ENCODE results near the gene ERN1. TPM values are rescaled to one million over a fixed set of nuclear protein-coding genes. Genes with fewer than 3 reads are reported as not detected.
A peak's percentile ranks its signal among the peaks of the same experiment; 100 is the strongest.

The ERN1 gene
- total and polyA plus RNA-seq, 10 donors = 3.1 to 65.4 (median 44.1) TPM

DNA sequence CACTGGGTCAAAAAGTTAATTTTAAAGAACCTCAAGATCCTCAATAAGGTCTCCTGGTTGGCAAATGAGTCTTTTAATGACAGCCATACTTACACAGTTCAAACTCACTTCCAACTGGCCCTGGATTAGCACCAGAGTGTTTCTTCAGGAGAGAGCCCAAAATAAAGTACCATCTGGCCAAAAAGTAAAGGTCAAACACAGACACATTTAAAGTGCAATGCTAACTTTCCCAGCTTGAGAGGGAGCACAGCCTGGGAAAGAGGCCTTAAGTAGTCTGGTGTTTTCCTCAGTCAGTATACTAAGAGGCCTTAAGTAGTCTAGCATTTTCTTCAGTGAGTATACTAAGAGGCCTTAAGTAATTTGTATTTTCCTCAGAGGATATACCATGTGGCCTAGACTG, 46.6 kb upstream of the ERN1 start:
- Histone ChIP-seq H3K36me3 (peaks cover 0 to 58% (median 3%) of the 10 kb centered on the region in 6 donors), H3K27ac (peak overlapping the region in 2 of 8 donors; percentile 70 to 80), H3K27me3 (replicated peaks in 1 of 7) (no peaks in the 10 kb centered on the region), H3K4me1 (peaks cover 0 to 56% (median 13%) of the 10 kb centered on the region in 6 donors), H3K9me3 (no peaks in the 10 kb centered on the region), H3K4me3 (no peak overlapping the region)
- intact Hi-C loops (cut with DNase I; ENCODE audit: low total_unique reads) = no loop called here
- TF ChIP-seq, protein P1, sequence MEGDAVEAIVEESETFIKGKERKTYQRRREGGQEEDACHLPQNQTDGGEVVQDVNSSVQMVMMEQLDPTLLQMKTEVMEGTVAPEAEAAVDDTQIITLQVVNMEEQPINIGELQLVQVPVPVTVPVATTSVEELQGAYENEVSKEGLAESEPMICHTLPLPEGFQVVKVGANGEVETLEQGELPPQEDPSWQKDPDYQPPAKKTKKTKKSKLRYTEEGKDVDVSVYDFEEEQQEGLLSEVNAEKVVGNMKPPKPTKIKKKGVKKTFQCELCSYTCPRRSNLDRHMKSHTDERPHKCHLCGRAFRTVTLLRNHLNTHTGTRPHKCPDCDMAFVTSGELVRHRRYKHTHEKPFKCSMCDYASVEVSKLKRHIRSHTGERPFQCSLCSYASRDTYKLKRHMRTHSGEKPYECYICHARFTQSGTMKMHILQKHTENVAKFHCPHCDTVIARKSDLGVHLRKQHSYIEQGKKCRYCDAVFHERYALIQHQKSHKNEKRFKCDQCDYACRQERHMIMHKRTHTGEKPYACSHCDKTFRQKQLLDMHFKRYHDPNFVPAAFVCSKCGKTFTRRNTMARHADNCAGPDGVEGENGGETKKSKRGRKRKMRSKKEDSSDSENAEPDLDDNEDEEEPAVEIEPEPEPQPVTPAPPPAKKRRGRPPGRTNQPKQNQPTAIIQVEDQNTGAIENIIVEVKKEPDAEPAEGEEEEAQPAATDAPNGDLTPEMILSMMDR (IDR thresholded peaks at IDR 0.05 in 8 of 11, conservative IDR thresholded peaks at IDR 0.05 in 3 of 11) = no peak
- TF ChIP-seq POLR2A (IDR thresholded peaks at IDR 0.05) = no peak
- no peak for TF ChIP-seq POLR2AphosphoS5 (IDR thresholded peaks at IDR 0.05)
- DNase-seq = no peak

DNA sequence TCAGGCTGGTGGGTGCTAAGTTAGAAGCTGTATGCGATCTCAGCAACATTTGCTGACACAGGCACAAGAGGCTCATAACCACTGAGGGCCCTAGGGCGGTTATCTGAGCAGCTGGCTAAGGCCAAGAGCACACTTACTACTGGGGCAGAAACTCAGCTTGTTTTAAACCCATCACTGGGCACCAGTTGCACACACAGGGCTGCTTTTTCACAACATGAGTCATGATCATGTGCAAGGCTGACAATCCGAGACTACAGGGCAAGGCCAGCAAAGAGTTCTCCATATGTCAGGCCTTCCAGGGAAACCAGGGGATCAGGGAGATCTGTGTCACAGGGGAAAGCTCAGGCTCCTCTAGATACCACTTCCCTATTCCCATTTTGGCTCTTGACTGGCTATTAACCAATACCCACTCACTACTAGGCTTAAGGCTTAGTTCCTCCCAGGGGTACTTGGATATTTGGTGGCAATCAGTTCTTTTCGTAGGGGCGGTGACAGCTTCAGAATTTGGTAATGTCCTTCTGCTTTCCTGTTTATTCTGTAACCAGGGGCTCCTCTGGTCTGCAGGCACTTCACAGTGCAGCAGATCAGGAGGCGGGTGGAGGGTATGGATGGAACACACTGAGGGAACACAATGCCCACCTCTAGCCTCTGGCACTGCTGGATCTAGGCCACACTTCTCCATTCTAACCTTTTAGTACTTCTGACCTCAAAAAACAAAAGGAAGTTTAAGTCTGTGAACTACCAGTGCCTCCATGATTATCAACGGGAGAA, 44.9 kb upstream of the ERN1 start:
- H3K27me3 ChIP-seq (replicated peaks in 1 of 7) = no peaks in the 10 kb centered on the region
- TF ChIP-seq POLR2A (IDR thresholded peaks at IDR 0.05) = no peak
- TF ChIP-seq POLR2AphosphoS5 (IDR thresholded peaks at IDR 0.05) = peak in 1 of 3 donors; percentile 54
- H3K4me1 ChIP-seq = peaks cover 0 to 46% (median 11%) of the 10 kb centered on the region in 6 donors
- H3K4me3 ChIP-seq = no peak overlapping the region
- H3K27ac ChIP-seq = peak overlapping the region; percentile 16 to 80 (median 62)
- intact Hi-C loops (cut with DNase I; ENCODE audit: low total_unique reads) = no loop called here
- no peaks in the 10 kb centered on the region for H3K9me3 ChIP-seq
- peaks cover 0 to 75% (median 7%) of the 10 kb centered on the region in 6 donors for H3K36me3 ChIP-seq
- 48 to 77% (median 63%) methylated on average over 7 of the region's 7 CpGs for WGBS, 5 donors
- DNase-seq = no peak

DNA sequence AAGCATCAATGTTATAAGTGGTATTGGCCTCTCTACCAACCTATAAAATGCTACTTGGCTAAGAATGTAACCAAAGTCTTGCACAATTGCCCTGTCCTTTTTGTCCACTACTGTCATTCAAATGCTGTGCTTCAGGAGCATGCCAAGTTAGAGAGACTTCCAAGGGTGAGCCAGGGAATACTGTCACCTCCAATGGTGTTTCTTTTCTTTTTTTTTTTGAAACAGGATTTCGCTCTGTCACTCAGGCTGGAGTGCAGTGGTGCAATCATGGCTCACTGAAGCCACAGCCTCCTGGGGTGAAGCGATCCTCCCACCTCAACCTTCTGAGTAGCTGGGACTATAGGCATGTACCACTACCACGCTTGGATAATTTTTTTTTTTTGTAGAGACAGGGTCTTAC, 43.7 kb upstream of the ERN1 start:
- 67 to 92% (median 76%) methylated on average over 3 of the region's 3 CpGs for WGBS, 5 donors
- peak overlapping the region in 5 of 8 donors; percentile 39 to 80 (median 70) for H3K27ac ChIP-seq
- no peak for DNase-seq
- no peaks in the 10 kb centered on the region for H3K9me3 ChIP-seq
- H3K36me3 ChIP-seq = peaks cover 0 to 79% (median 10%) of the 10 kb centered on the region in 6 donors
- H3K4me3 ChIP-seq = no peak overlapping the region
- peaks cover 0 to 42% (median 11%) of the 10 kb centered on the region in 6 donors for H3K4me1 ChIP-seq
- intact Hi-C loops (cut with DNase I; ENCODE audit: low total_unique reads) = no loop called here
- TF ChIP-seq, protein P1 (IDR thresholded peaks at IDR 0.05 in 8 of 11, conservative IDR thresholded peaks at IDR 0.05 in 3 of 11) = no peak
- TF ChIP-seq POLR2AphosphoS5 (IDR thresholded peaks at IDR 0.05) = no peak
- no peak for TF ChIP-seq POLR2A (IDR thresholded peaks at IDR 0.05)
- H3K27me3 ChIP-seq (replicated peaks in 1 of 7) = no peaks in the 10 kb centered on the region

DNA sequence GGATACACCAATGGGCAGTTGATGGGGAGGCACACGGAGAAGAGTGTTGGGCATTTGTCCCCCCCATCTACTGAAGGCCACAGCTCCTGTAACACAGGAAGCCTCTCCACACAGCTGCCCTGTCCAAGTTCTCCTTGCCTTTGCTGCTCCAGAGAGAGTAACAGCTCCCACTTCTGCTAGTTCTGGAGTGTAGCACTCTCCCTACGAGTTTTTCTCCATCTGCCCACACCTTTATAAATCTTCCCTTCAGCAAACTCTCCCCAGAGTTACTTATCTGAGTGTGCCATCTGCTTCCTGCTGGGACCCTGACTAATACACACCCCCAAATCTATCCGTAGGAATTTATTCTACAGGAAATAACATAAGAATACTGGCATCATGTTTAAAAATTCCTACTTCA, 42.6 kb upstream of the ERN1 start:
- Histone ChIP-seq H3K4me1 (peaks cover 0 to 41% (median 11%) of the 10 kb centered on the region in 6 donors), H3K9me3 (no peaks in the 10 kb centered on the region), H3K27me3 (replicated peaks in 1 of 7) (no peaks in the 10 kb centered on the region), H3K4me3 (no peak overlapping the region), H3K27ac (peak overlapping the region in 5 of 8 donors; percentile 7 to 80 (median 47)), H3K36me3 (peaks cover 0 to 83% (median 10%) of the 10 kb centered on the region in 6 donors)
- intact Hi-C loops (cut with DNase I; ENCODE audit: low total_unique reads) = no loop called here
- no peak for DNase-seq
- 33 to 44% (median 35%) methylated on average over 3 of the region's 3 CpGs for WGBS, 5 donors
- TF ChIP-seq, protein P1 (IDR thresholded peaks at IDR 0.05 in 8 of 11, conservative IDR thresholded peaks at IDR 0.05 in 3 of 11) = peak in 1 of 11 experiments; percentile 35
- TF ChIP-seq POLR2AphosphoS5 (IDR thresholded peaks at IDR 0.05) (peak in 1 of 3 donors; percentile 38), POLR2A (IDR thresholded peaks at IDR 0.05) (no peak)
